Measurements from ENCODE around the gene KCNE3.

The KCNE3 gene

GRCh38 chr11:74429205-74429604 lies 38.1 kb downstream of the KCNE3 start:
- Histone ChIP-seq H3K9me2 (replicated peaks; ENCODE audit: low read depth, low read length) (no peaks in the 10 kb centered on the region), H3F3A (ENCODE audit: low read depth) (no peaks in the 10 kb centered on the region), H3K9me3 (ENCODE audit: insufficient read depth, low read depth, low read length) (peaks cover 2% of the 10 kb centered on the region; the same call in 1 of the 2 replicates), H2AFZ (ENCODE audit: low read length) (no peak overlapping the region), H3K9ac (ENCODE audit: low read depth, low read length, poor library complexity, severe bottlenecking) (no peak overlapping the region), H3K27me3 (ENCODE audit: insufficient read depth, low read length, poor library complexity, severe bottlenecking) (no peaks in the 10 kb centered on the region), H3K4me2 (ENCODE audit: low read depth, low read length, poor library complexity, severe bottlenecking) (no peak overlapping the region), H3K36me3 (ENCODE audit: insufficient read depth, low read length) (no peaks in the 10 kb centered on the region), H3K79me2 (ENCODE audit: insufficient read depth, low read length) (no peaks in the 10 kb centered on the region), H4K20me1 (ENCODE audit: insufficient read depth, low read length, poor library complexity, severe bottlenecking) (no peaks in the 10 kb centered on the region), H3K4me1 (ENCODE audit: insufficient read depth, low read length, poor library complexity, severe bottlenecking) (no peaks in the 10 kb centered on the region), H3K4me3 (ENCODE audit: low read length, poor library complexity, severe bottlenecking) (no peak overlapping the region)
- TF ChIP-seq CTCF (conservative IDR thresholded peaks at IDR 0.05; ENCODE audit: low read length) (no peak), EZH2phosphoT487 (IDR thresholded peaks at IDR 0.05; ENCODE audit: borderline replicate concordance) (no peak)

GRCh38 chr11:74427384-74427886 lies 39.9 kb downstream of the KCNE3 start:
- Histone ChIP-seq H3F3A (ENCODE audit: low read depth) (no peaks in the 10 kb centered on the region), H3K9ac (ENCODE audit: low read depth, low read length, poor library complexity, severe bottlenecking) (no peak overlapping the region), H3K27me3 (ENCODE audit: insufficient read depth, low read length, poor library complexity, severe bottlenecking) (no peaks in the 10 kb centered on the region), H3K9me2 (replicated peaks; ENCODE audit: low read depth, low read length) (no peaks in the 10 kb centered on the region), H3K9me3 (ENCODE audit: insufficient read depth, low read depth, low read length) (peaks cover 2% of the 10 kb centered on the region; the same call in 1 of the 2 replicates), H2AFZ (ENCODE audit: low read length) (no peak overlapping the region), H3K4me1 (ENCODE audit: insufficient read depth, low read length, poor library complexity, severe bottlenecking) (no peaks in the 10 kb centered on the region), H3K4me3 (ENCODE audit: low read length, poor library complexity, severe bottlenecking) (no peak overlapping the region), H4K20me1 (ENCODE audit: insufficient read depth, low read length, poor library complexity, severe bottlenecking) (no peaks in the 10 kb centered on the region), H3K79me2 (ENCODE audit: insufficient read depth, low read length) (no peaks in the 10 kb centered on the region), H3K4me2 (ENCODE audit: low read depth, low read length, poor library complexity, severe bottlenecking) (no peak overlapping the region), H3K36me3 (ENCODE audit: insufficient read depth, low read length) (no peaks in the 10 kb centered on the region)
- no peak for TF ChIP-seq CTCF (conservative IDR thresholded peaks at IDR 0.05; ENCODE audit: low read length)
- no peak for TF ChIP-seq EZH2phosphoT487 (IDR thresholded peaks at IDR 0.05; ENCODE audit: borderline replicate concordance)

GRCh38 chr11:74425100-74425499 lies 42.2 kb downstream of the KCNE3 start:
- H3K79me2 ChIP-seq (ENCODE audit: insufficient read depth, low read length) = no peaks in the 10 kb centered on the region
- H4K20me1 ChIP-seq (ENCODE audit: insufficient read depth, low read length, poor library complexity, severe bottlenecking) = no peaks in the 10 kb centered on the region
- no peak overlapping the region for H3K9ac ChIP-seq (ENCODE audit: low read depth, low read length, poor library complexity, severe bottlenecking)
- TF ChIP-seq CTCF (conservative IDR thresholded peaks at IDR 0.05; ENCODE audit: low read length) (no peak), EZH2phosphoT487 (IDR thresholded peaks at IDR 0.05; ENCODE audit: borderline replicate concordance) (no peak)
- no peak overlapping the region for H2AFZ ChIP-seq (ENCODE audit: low read length)
- no peaks in the 10 kb centered on the region for H3K36me3 ChIP-seq (ENCODE audit: insufficient read depth, low read length)
- no peak overlapping the region for H3K4me3 ChIP-seq (ENCODE audit: low read length, poor library complexity, severe bottlenecking)
- no peaks in the 10 kb centered on the region for H3K4me1 ChIP-seq (ENCODE audit: insufficient read depth, low read length, poor library complexity, severe bottlenecking)
- no peaks in the 10 kb centered on the region for H3K9me2 ChIP-seq (replicated peaks; ENCODE audit: low read depth, low read length)
- no peaks in the 10 kb centered on the region for H3F3A ChIP-seq (ENCODE audit: low read depth)
- peaks cover 2% of the 10 kb centered on the region; the same call in 1 of the 2 replicates for H3K9me3 ChIP-seq (ENCODE audit: insufficient read depth, low read depth, low read length)
- H3K27me3 ChIP-seq (ENCODE audit: insufficient read depth, low read length, poor library complexity, severe bottlenecking) = no peaks in the 10 kb centered on the region
- H3K4me2 ChIP-seq (ENCODE audit: low read depth, low read length, poor library complexity, severe bottlenecking) = no peak overlapping the region
